SU-DHL-6 (cell line): ENCODE data around the gene C12orf75.

ENCODE experiments used
- EZH2phosphoT487 ChIP-seq: fragments of 200-600 bp; sonication (generic), shearing (Covaris generic); conservative IDR thresholded peaks from 2 replicates; pipeline ENCODE4 v1.6.1; 2018; ENCODE audit warnings: mild to moderate bottlenecking, antibody characterized with exemption, low read length, moderate library complexity, mixed read lengths
- TF ChIP-seq, protein P1 (sequence below): fragments of 200-600 bp; sonication (generic); IDR thresholded peaks from one replicate; pipeline ENCODE4 v1.5.1; 2017; ENCODE audit warnings: antibody characterized with exemption, mild to moderate bottlenecking, low read length, moderate library complexity; ENCODE audit not compliant: insufficient read depth, poor library complexity, severe bottlenecking

DNA sequence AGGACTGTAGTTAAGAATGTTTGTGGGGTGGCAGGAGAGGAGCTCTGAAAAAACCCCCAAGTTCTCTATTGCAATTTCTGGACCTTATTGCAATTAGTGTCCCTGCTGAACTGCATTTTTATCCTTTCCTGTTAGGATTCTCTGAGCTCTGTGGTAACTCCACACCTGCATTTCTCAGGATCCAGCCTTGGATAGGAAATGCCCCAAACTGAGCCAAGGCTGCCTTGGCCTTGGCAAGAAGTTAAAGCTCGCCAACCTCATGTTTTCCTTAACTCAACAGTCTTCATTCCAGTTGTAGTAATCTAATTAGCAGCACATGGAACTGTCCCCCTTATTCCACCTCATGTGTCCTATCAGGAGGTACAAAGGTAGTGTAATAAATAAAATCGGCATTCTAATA lies 66.5 kb downstream of the C12orf75 start:
- TF ChIP-seq, protein P1, sequence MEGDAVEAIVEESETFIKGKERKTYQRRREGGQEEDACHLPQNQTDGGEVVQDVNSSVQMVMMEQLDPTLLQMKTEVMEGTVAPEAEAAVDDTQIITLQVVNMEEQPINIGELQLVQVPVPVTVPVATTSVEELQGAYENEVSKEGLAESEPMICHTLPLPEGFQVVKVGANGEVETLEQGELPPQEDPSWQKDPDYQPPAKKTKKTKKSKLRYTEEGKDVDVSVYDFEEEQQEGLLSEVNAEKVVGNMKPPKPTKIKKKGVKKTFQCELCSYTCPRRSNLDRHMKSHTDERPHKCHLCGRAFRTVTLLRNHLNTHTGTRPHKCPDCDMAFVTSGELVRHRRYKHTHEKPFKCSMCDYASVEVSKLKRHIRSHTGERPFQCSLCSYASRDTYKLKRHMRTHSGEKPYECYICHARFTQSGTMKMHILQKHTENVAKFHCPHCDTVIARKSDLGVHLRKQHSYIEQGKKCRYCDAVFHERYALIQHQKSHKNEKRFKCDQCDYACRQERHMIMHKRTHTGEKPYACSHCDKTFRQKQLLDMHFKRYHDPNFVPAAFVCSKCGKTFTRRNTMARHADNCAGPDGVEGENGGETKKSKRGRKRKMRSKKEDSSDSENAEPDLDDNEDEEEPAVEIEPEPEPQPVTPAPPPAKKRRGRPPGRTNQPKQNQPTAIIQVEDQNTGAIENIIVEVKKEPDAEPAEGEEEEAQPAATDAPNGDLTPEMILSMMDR: no peak
- no peak for TF ChIP-seq EZH2phosphoT487
